HL-60 (cell line): ENCODE results near the gene PRR15L.

ENCODE experiments used
- DNase-seq, 2 experiments: peaks; one replicate each; pipeline ENCODE4 v3.0.0-alpha.2; 2010 to 2020; ENCODE audit warnings: low read depth in 1 of 2, low spot score in 1 of 2
- H3K27ac ChIP-seq: fragments of 250-450 bp; sonication (Bioruptor Pico); replicated peaks from 2 replicates; pipeline ENCODE4 v1.5.1; 2020; ENCODE audit warnings: mild to moderate bottlenecking, moderate library complexity
- H3K27me3 ChIP-seq: fragments of 250-450 bp; sonication (Bioruptor Pico); 2 replicates; pipeline ENCODE4 v1.5.1; 2021; ENCODE audit warnings: mild to moderate bottlenecking, moderate library complexity; ENCODE audit not compliant: insufficient read depth, poor library complexity, severe bottlenecking
- H3K4me3 ChIP-seq: replicated peaks from 2 replicates; pipeline ENCODE4 v1.5.1; 2011; ENCODE audit warnings: mild to moderate bottlenecking, control low read depth, low read length; ENCODE audit not compliant: insufficient read depth
- GABPA ChIP-seq: IDR thresholded peaks from 2 replicates; pipeline ENCODE4 v1.6.1; 2012; ENCODE audit warnings: low read depth
- POLR2AphosphoS5 ChIP-seq: IDR thresholded peaks from 2 replicates; pipeline ENCODE4 v1.6.1; 2012; ENCODE audit warnings: low read depth
- SPI1 ChIP-seq: IDR thresholded peaks from 2 replicates; pipeline ENCODE4 v1.6.1; 2012; ENCODE audit warnings: low read depth, mild to moderate bottlenecking, borderline replicate concordance
- TF ChIP-seq, protein P1 (sequence below): IDR thresholded peaks from 2 replicates; pipeline ENCODE4 v1.6.1; 2012; ENCODE audit warnings: low read depth; ENCODE audit not compliant: insufficient replicate concordance
- TF ChIP-seq, protein P2 (sequence below): IDR thresholded peaks from one replicate; pipeline ENCODE4 v1.5.1; 2011; ENCODE audit warnings: low read length, control low read depth, inconsistent platforms; ENCODE audit not compliant: insufficient read depth

PRR15L gene

DNA sequence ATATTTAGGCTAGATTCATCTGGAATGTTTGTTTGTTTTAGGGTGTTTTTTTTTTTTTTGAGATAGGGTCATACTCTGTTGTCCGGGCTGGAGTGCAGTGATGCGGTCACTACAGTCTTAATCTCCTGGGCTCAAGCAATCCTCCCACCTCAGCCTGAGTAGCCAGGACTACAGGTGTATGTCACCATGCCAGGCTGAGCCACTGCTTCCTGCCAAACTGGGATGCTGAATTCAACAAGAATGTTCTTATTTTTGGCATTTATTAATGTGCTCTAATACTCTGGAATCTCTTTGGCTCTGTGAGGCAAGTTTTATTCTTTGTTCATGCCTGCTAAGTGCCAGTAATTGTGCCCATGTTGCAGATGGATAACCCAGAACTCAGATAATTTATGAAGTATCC lies 40.1 kb downstream of the PRR15L start:
- Histone ChIP-seq H3K27ac (no peak overlapping the region), H3K4me3 (no peak overlapping the region), H3K27me3 (no peaks in the 10 kb centered on the region)
- no peak for DNase-seq
- TF ChIP-seq SPI1 (no peak), GABPA (no peak), POLR2AphosphoS5 (no peak)
- TF ChIP-seq, protein P1, sequence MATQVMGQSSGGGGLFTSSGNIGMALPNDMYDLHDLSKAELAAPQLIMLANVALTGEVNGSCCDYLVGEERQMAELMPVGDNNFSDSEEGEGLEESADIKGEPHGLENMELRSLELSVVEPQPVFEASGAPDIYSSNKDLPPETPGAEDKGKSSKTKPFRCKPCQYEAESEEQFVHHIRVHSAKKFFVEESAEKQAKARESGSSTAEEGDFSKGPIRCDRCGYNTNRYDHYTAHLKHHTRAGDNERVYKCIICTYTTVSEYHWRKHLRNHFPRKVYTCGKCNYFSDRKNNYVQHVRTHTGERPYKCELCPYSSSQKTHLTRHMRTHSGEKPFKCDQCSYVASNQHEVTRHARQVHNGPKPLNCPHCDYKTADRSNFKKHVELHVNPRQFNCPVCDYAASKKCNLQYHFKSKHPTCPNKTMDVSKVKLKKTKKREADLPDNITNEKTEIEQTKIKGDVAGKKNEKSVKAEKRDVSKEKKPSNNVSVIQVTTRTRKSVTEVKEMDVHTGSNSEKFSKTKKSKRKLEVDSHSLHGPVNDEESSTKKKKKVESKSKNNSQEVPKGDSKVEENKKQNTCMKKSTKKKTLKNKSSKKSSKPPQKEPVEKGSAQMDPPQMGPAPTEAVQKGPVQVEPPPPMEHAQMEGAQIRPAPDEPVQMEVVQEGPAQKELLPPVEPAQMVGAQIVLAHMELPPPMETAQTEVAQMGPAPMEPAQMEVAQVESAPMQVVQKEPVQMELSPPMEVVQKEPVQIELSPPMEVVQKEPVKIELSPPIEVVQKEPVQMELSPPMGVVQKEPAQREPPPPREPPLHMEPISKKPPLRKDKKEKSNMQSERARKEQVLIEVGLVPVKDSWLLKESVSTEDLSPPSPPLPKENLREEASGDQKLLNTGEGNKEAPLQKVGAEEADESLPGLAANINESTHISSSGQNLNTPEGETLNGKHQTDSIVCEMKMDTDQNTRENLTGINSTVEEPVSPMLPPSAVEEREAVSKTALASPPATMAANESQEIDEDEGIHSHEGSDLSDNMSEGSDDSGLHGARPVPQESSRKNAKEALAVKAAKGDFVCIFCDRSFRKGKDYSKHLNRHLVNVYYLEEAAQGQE: no peak
- TF ChIP-seq, protein P2, sequence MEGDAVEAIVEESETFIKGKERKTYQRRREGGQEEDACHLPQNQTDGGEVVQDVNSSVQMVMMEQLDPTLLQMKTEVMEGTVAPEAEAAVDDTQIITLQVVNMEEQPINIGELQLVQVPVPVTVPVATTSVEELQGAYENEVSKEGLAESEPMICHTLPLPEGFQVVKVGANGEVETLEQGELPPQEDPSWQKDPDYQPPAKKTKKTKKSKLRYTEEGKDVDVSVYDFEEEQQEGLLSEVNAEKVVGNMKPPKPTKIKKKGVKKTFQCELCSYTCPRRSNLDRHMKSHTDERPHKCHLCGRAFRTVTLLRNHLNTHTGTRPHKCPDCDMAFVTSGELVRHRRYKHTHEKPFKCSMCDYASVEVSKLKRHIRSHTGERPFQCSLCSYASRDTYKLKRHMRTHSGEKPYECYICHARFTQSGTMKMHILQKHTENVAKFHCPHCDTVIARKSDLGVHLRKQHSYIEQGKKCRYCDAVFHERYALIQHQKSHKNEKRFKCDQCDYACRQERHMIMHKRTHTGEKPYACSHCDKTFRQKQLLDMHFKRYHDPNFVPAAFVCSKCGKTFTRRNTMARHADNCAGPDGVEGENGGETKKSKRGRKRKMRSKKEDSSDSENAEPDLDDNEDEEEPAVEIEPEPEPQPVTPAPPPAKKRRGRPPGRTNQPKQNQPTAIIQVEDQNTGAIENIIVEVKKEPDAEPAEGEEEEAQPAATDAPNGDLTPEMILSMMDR: no peak

DNA sequence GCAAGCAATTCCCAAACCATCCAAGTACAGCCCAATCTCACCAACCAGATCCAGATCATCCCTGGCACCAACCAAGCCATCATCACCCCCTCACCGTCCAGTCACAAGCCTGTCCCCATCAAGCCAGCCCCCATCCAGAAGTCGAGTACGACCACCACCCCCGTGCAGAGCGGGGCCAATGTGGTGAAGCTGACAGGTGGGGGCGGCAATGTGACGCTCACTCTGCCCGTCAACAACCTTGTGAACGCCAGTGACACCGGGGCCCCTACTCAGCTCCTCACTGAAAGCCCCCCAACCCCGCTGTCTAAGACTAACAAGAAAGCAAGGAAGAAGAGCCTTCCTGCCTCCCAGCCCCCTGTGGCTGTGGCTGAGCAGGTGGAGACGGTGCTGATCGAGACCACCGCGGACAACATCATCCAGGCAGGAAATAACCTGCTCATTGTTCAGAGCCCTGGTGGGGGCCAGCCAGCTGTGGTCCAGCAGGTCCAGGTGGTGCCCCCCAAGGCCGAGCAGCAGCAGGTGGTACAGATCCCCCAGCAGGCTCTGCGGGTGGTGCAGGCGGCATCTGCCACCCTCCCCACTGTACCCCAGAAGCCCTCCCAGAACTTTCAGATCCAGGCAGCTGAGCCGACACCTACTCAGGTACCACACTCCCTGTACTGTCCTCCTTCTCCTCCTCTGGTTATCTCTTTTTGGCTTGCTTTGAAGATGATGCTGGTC lies 41.0 kb downstream of the PRR15L start:
- Histone ChIP-seq H3K27ac (no peak overlapping the region), H3K27me3 (no peaks in the 10 kb centered on the region), H3K4me3 (no peak overlapping the region)
- no peak for DNase-seq
- TF ChIP-seq SPI1 (no peak), POLR2AphosphoS5 (no peak), GABPA (no peak)
- TF ChIP-seq, protein P1: no peak
- TF ChIP-seq, protein P2: no peak

DNA sequence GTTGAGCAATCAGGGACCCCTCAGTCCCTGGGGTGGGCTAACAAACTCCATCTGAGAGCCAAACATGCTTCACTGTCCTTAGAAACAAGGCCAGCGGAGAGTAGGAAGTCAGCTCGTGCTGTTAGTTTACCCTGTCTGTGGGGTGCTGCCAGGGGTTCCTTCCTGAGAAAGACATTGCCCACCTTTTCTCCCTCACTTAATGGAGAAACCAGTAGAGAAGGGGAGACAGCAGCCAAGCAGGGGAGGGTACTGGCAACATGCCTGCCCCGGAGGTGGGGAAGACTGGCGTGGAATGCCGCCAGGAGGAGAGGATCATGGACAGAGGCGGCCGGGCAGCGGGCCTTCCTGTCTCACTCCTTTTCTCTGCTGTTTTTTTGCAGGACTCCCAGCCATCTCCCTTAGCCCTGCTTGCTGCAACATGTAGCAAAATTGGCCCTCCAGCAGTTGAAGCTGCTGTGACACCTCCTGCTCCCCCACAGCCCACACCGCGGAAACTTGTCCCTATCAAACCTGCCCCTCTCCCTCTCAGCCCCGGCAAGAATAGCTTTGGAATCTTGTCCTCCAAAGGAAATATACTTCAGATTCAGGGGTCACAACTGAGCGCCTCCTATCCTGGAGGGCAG lies 41.8 kb downstream of the PRR15L start:
- Histone ChIP-seq H3K27me3 (no peaks in the 10 kb centered on the region), H3K4me3 (no peak overlapping the region), H3K27ac (no peak overlapping the region)
- no peak for DNase-seq
- TF ChIP-seq SPI1: no peak
- no peak for TF ChIP-seq GABPA
- TF ChIP-seq, protein P1: no peak
- TF ChIP-seq, protein P2: no peak
- TF ChIP-seq POLR2AphosphoS5: no peak
